GM19351 (cell line): ENCODE measurements around the gene DGAT2.
"Not testable (repeated sequence)": the region's sequence is repeated elsewhere in the genome, so short reads cannot be mapped to it uniquely, and the experiment has no call there.

Source experiments
- ATAC-seq: cut with Tn5 transposase; IDR thresholded peaks from one replicate; pipeline ENCODE4 v1.9.1; 2021; ENCODE audit warnings: mild to moderate bottlenecking, moderate library complexity; ENCODE audit not compliant: unreplicated experiment

DGAT2 gene

GRCh38 chr11:75768112-75768908 is at the start of gene DGAT2:
Gene DGAT2, plus strand, starts transcription at chr11:75768778. Its CDS starts 214 bp downstream, at chr11:75768992.
- ATAC-seq = peak; percentile 65

GRCh38 chr11:75719340-75720239 is 49.0 kb upstream of the DGAT2 start:
- no peak for ATAC-seq

GRCh38 chr11:75720639-75721038 is 47.9 kb upstream of the DGAT2 start:
- no peak for ATAC-seq

- ATAC-seq = no peak
Measured at GRCh38 chr11:75721852-75722668, 46.5 kb upstream of the DGAT2 start.

GRCh38 chr11:75722669-75723042 is 45.9 kb upstream of the DGAT2 start:
- ATAC-seq = no peak

- ATAC-seq = no peak
Measured at GRCh38 chr11:75725547-75726320, 42.8 kb upstream of the DGAT2 start.

GRCh38 chr11:75728992-75729391 is 39.6 kb upstream of the DGAT2 start:
- no peak for ATAC-seq

- ATAC-seq = no peak
Measured at GRCh38 chr11:75731095-75731494, 37.5 kb upstream of the DGAT2 start.

GRCh38 chr11:75733071-75733430 is 35.5 kb upstream of the DGAT2 start:
- ATAC-seq = no peak

GRCh38 chr11:75733431-75734107 is 35.0 kb upstream of the DGAT2 start:
- ATAC-seq = no peak

- ATAC-seq = no peak
Measured at GRCh38 chr11:75734491-75735180, 33.9 kb upstream of the DGAT2 start.

- ATAC-seq = no peak
Measured at GRCh38 chr11:75735181-75735845, 33.3 kb upstream of the DGAT2 start.

GRCh38 chr11:75737314-75737713 is 31.3 kb upstream of the DGAT2 start:
- no peak for ATAC-seq

GRCh38 chr11:75740681-75741080 is 27.9 kb upstream of the DGAT2 start:
- no peak for ATAC-seq

- ATAC-seq = not testable (repeated sequence)
Measured at GRCh38 chr11:75743159-75743558, 25.4 kb upstream of the DGAT2 start.

GRCh38 chr11:75743711-75744563 is 24.6 kb upstream of the DGAT2 start:
- no peak for ATAC-seq

- ATAC-seq = no peak
Measured at GRCh38 chr11:75745807-75746206, 22.8 kb upstream of the DGAT2 start.
